GM19043 (cell line): ENCODE results near the gene FMN2.
"Not testable (repeated sequence)": the region's sequence is repeated elsewhere in the genome, so short reads cannot be mapped to it uniquely, and the experiment has no call there.

Experiments used
- ATAC-seq: cut with Tn5 transposase; IDR thresholded peaks from one replicate; pipeline ENCODE4 v1.9.1; 2021; ENCODE audit warnings: low read depth; ENCODE audit not compliant: unreplicated experiment

The FMN2 gene

DNA sequence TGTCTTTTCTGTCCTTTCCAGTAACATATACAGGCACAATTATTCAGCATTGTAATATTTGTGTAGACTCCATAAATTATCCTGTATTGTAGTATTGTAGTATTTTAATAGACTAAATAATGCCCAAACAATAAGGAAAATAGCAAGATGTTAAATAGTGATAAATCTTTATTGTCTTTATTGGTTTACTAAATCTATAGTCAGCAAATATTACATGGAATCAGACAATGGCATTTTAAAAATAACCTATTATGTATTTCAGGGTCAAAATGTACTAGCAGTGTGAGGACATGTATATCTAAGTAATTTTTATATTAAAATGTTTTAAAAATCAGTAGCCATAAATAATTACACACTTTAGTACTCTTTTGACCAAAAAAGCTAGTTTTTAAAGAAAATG is 317.9 kb downstream of the FMN2 start:
- ATAC-seq, result no peak

DNA sequence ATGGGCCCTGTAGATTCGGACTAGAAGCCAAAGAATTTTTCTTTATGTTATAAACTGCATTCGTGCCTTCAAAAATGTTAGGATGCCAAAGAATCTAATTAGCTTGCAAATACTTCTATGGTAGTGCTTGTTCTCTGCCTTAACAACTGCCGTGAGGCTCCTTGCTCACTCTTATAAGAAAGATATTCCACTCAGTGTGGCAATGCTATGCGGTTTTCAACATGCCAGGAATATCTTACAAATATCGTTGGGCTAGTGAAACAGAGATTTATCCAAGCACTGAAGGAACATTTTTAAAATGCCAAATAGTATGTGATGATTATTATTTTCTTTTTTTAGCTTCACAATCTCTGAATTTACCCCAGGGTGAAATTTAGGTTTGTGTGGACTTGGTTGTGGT is 322.0 kb downstream of the FMN2 start:
- no peak for ATAC-seq

DNA sequence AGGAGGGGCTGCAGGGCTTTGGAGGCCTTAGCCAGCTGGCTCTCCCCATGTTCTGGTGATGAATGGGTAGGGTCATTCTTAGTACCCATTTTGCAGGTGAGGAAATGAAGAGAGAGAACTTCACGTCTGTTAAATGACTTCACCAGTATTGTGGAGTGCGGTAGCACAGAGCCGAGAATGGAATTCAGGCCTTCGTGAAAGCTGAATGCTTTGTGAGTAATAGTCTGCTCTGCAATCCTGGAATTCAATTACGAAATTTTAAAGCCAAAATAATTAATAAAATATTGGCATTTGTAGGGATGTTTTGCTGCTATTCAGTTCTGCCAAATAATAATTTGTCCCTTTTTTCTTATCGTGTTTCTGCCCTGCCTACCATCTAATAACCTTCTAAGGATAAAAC is 322.6 kb downstream of the FMN2 start:
- ATAC-seq, result no peak

DNA sequence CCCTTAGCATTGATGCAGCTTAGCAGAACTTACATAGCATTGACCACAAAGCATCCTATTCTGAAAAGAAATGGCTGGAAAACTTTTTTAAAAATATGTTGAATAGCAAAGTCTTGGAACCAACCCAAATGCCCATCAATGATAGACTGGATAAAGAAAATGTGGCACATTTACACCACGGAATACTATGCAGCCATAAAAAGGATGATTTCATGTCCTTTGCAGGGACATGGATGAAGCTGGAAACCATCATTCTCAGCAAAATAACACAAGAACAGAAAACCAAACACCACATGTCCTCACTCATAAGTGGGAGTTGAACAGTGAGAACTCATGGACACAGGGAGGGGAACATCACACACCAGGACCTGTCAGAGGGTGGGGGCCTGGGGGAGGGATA is 323.3 kb downstream of the FMN2 start:
- not testable (repeated sequence) for ATAC-seq

DNA sequence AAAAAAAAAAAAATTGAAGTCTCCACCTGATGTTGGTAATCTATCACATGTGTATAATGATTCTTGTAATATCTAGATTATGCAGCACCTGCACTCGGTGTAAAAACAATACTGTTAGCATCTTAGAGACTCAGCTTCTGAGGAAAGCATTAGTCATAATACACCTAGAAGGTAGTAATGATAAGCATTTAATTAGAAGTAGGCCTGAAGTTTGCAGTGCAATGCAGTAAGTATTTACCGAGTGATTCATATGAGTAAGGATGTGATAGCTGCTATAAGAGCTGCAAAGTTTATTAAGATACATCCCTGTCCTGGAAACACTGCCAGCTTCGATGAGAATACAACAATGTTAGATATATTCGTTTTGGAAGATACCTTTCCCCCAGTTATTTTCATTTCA is 323.8 kb downstream of the FMN2 start:
- no peak for ATAC-seq

DNA sequence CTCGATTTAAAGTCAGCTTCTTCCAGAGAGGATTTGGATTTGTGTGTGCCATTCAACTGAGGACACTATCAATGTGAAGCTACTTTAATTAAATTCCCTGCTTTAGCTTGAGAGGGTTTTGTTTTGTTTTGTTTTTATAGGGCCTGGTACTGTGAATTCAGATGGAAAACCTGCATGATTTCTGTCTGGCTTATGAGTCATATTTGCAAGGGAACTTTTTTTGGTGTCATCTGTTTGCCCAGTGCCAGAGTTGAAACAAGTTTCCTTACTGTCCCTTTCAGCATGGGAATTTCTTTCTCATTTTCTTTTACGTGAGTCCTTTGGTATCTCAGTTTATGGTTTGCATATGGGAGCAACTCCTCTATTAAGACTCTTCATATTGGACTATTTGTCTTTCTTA is 325.6 kb downstream of the FMN2 start:
- ATAC-seq, result no peak

DNA sequence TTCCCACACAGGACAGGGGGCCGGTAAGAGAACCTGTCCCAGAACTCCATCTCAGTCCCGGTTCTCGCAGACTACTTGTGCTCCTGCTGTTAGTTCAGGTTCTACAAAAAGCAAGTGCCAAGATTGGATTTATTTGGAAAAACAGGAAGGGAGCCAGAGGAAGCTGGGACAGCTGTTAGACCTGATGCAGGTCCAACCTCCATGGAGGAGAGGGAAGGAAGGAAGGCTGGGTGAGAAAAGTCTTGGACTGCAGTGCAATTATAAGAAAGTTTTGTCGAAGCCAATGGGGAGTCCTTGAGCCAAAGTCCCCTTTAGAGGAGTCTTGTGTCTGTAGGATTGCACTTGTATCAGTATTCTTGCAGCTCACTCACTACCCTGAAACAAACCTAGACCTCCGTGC is 329.1 kb downstream of the FMN2 start:
- ATAC-seq, result no peak

DNA sequence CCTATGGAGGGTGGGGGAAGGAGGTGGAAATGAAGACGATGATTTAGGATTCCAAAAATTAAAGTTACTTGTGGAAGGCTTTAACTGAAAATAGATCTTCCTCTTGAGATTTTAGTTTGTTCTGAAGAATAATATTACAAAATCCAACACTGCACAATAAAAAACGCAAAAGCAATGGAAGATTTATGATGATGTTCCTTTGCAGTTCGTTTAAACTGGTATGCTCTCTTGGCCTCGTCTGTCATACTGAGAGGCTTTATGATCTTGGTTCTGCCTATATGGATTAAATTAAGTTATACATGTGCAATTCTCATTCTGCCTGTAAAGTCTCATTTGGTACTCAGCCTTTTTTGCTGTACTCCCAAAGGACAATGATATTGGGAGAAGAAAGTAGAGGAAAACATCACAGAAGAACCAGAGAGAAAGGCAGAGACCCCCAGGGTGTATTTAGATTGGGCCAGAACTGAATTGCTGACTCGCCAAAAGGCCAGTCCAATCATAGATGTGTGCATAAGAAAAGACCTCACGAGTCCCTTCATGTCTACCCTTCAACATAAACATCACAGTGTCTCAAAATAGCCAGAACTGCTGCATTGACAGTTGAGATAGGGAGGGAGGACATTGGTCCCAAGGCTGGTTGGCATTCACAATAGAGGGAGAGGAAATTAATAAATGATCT is 331.7 kb downstream of the FMN2 start:
- no peak for ATAC-seq

DNA sequence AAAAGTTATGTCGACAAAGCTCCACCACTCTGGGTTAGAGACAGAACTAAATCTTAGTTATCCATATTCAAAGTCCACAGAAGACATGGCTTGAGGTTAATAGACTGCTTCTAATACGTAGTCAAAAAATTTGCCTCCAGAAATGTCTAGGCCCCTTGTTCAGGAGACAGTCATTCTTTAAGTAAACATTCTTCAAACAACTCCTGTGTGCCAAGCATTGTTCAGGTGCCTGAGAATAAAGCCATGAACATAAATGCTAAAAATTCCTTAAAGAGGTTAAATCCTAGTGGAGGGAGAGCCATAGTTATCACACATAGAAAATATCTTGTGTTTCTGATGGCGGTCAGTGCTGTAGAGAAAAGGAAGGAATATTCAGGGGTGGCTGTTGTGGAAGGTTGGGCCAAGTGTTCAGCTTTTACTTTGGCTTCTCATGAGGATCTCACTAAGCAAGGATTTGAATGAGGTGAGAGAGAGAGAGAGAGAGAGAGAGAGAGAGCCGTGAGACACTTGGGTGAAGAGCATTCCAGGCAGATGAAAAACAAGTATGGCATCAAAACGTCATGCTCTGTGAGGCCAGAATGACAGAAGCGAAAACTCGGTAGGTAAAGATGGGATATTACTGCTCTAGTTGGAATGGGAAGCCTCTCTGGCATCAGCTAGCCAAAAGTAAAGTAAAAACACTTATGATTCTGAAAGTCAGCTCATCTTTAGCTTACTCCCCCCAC is 333.2 kb downstream of the FMN2 start:
- ATAC-seq, result no peak

DNA sequence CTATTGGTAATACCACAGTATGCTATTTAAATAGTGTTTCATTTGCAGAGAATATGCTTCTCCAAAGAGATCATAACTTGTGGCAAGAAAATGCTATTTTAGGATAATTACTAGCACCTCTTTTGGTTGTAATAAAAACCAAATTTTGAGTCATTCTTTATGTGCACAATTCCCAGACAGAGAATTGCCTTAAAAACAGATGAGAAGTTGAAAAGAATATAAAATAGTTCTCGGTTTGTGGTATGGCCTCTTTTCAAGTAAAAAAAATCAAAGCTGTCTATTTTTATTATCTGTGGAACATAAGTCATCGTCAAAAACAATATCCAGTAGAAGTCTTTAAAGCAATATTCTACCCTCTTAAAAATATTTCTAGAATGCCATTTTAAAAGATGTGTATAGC is 334.4 kb downstream of the FMN2 start:
- ATAC-seq, result no peak

DNA sequence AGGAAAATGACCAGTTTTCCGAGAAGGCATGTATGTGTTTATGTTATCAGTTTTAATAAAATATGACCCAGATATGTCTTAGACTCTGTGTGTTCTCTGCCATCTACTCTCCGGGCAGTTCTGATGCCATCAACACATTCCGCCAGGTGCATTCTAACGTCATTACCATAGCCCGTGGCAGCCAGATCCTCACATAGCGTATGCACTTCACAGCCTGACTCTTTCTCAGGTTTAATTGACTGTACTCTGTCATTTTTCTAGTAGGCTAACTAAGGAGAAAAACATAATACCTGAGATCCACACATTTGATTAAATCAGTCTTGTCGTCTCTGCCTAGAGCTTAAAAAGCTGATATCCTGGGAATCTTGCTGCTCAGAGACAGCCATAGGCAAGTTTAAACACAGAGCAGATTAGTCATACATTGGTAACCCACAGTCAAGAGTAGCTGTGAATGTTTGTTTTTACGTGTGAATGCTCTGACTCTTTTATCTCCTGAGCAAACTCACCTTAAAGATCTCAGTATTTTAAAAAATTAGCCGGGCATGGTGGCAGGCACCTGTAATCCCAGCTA is 344.4 kb downstream of the FMN2 start:
- ATAC-seq, result no peak

DNA sequence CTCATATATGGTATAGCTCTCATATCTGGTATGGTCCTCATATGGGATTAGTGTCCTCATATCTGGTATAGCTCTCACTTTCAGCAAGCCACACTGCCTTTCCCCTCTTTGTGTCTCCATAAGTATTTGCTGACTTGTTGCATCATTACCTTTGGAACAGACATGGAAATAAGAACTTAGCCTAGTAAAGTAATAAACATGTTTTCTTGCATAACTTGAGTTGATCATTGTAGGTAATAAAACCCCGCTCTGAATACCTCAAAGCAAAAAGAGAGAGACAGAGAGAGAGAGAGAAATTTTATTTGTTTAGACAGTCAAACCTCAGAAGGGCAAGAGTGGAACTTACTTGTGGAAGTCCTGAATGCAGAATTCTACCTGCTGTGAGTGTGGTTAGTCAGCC is 350.0 kb downstream of the FMN2 start:
- ATAC-seq, result no peak

DNA sequence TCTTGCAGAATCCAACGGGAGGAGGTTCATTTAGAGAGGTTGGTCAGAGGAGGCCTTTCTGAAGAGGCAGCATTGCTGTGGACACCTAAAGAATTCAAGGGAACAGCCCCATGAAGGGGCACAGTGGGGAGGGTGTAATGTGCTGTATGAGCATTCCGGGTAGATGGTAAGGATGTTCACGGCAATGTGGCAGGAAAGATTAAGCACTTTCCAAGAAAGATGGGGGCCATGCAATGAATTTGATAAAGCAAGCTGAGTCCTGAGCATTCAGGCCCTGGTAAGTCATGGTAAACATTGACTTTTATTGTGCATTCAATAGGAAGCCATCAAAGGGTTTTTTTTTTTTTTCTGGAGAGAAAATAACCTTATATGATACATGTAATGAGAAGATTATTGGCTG is 353.7 kb downstream of the FMN2 start:
- no peak for ATAC-seq

DNA sequence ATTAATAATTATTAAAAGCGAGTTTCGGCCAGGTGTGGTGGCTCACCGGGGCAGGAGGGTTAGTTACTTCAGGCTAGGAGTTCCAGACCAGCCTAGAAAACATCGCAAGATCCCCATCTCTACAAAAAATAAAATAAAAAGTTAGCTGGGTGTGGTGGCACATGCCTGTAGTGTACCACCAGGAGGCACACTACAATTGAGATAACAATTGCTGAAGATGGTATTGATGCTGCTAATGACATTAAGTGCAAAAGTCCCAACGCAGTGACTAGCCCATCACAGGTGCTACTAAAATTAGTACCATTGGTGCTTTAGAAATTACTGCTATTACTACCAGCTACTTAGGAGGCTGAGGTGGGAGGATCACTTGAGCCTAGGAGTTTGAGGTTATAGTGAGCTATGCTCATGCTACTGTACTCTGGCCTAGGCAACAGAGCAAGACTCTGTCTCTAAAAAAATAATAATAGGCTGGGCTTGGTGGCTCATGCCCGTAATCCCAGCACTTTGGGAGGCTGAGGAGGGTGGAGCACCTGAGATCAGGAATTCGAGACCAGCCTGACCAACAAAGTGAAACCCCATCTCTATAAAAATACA is 363.6 kb downstream of the FMN2 start:
- ATAC-seq, result no peak

DNA sequence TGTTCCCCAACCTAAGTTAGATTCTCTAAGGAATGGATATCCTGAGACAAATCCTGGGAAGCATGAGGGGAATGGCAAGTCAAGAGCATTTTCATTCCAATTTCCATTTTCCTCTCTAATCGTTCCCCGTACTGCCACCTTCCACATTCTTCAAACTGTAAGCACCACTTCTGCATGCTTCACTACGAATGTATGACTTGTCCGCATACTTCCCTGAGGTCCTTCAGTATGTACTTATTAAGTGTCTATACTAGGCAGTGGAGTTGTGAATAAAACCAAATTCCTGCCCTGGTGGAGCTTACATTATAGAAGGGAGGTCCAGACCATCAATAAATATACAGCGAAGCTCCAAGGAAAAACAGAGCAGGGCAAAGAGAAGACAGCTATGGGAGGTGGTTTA is 365.5 kb downstream of the FMN2 start:
- no peak for ATAC-seq

DNA sequence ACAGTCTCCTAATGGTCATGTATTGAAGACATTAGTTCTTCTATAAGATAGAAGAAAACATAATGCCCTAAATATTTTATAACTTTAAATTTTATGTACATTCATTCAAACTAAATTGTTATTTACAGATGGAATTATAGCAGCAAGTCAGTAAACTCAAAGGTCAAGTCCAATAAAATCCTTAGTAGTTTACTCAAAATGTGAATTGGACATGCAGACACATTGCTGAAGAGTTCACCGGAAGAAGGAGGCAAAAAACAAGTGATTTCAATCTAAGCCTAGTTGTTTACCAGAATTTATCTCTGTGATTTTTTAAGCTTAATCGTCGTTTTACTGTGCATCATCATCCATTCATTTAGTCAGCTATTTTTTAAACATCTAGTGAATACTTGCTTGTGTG is 370.6 kb downstream of the FMN2 start:
- ATAC-seq, result no peak

DNA sequence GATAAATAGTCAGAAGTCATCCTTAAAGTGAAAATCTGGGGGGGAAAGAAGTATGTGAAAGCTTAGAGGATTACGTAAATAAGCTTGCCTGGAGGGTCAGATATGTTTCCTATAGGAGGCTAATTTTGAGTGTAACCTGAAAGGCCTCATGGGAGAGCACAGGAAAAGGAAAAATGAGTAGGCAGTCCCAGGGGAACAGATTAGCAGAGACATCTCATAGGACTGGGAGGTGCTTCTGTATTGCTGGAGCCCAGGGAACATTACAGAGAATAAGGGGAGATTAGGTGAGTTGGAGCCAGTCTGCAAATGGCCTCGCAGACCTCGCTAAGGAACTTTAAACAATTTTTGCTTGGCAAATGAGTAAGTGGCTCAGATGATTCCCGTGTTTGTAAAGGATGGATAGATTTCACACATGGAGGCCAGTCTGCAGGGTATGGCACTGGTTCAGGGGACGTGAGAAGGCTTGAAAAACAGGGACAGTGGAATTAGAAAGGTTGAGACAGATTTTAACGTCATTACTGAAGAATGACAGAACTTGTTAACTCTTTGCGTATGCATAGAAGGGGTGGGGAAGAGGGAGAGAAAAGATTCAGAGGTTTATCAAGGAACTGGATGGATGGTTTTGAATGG is 371.2 kb downstream of the FMN2 start:
- ATAC-seq, result no peak

DNA sequence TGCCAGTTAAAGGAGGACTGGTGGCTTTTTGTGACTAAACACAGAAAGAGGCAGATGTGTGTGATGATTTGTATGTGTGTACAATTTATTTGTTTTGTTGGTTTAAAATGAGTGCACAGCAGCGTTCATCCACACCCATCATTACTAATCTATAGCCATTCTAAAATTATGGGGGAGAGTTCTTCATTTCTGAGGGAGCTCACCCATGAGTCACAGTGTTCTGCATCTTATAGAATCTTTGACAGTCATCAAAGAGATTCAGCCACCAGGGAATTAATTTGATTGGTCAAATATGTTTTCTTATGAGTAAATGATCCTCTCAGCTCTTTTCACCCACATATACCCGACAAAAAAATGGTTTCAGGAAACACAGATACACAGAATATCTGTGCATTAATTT is 372.4 kb downstream of the FMN2 start:
- no peak for ATAC-seq

DNA sequence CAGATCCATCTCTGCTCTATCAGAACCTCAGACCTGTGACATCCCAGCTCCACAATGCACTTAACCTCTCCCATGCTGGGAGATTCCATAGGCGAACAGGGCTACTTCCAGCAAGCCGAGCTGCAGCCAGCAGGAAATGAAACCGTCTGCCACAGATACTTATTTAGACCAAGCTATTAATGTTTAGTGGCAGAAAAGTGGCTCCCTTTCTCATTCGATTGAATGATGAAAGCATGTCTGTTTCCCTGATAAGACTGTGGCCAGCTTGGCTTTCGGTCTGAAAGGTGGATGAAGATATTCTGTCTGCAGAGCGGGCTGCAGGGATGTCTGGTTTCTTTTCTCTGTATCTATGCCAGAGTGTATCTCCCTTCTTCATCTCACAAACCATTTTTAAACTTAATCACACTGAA is 373.9 kb downstream of the FMN2 start:
- no peak for ATAC-seq

DNA sequence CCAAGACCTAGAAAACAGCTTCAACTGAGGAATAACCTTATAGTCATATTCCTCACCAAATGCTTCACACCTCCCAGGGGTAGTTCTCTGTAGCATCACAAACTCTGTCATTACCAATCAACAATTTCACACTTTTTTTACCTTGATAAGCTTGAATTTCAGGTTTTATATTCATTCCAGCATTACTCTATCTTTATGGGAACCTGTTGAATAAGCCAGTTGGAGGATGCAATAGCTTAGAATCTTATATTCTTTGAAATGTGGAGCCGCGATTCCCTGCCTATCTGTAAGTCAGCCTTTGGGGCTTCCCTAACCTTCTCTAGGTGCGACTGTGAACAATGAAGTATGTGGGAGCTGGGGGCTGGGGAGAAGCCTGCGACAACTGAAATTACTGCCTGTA is 374.8 kb downstream of the FMN2 start:
- no peak for ATAC-seq

DNA sequence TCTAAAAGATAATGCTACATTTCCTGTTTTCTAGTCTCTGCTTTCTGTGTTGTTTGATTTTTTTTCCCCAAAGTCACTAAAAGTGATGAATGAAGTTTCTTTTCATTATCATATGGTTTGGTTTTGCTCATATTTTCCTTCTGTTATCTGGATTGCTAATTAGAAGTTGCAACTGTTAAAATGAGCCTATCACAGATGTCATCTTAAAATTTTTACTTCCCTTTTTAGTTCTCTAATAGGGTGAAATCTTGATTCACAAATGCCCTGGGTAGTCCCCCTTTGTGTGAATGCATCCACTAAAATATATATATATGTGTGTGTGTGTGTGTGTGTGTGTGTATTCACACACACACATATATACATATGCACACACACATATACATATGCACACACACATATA is 376.2 kb downstream of the FMN2 start:
- no peak for ATAC-seq
